Adrenal gland (tissue), 12 donors: ENCODE results near the gene SSBP2. TPM values are rescaled to one million over a fixed set of nuclear protein-coding genes. Genes with fewer than 3 reads are reported as not detected.

Experiments
- DNase-seq, 7 donors: peaks; one replicate each; pipeline ENCODE4 v3.0.0-alpha.2; 2019 to 2020
- H3K27ac ChIP-seq, 5 donors: fragments of 200-600 bp; sonication (generic) in 4 of 5; 1 replicate in 3 of 5; 2 replicates in 2 of 5; pipeline versions ENCODE4 v1.5.1 to v1.8.0; 2016 to 2020; ENCODE audit warnings: mild to moderate bottlenecking in 1 of 5
- H3K27me3 ChIP-seq: fragments of 200-600 bp; 2 replicates; pipeline ENCODE4 v1.8.0; 2021
- H3K36me3 ChIP-seq, 2 donors: fragments of 200-600 bp; replicated peaks in 1 of 2; 1 replicate in 1 of 2; 2 replicates in 1 of 2; pipeline versions ENCODE4 v1.5.1 to v1.8.0; 2018 to 2022
- H3K4me1 ChIP-seq, 2 donors: fragments of 200-600 bp; replicated peaks in 1 of 2; 1 replicate in 1 of 2; 2 replicates in 1 of 2; pipeline versions ENCODE4 v1.5.1 to v1.8.0; 2018 to 2021
- H3K4me3 ChIP-seq, 4 donors: fragments of 200-600 bp; sonication (generic) in 3 of 4; one replicate each; pipeline ENCODE4 v1.5.1; 2016 to 2018
- H3K9me3 ChIP-seq, 3 donors: fragments of 200-600 bp; sonication (generic) in 1 of 3; replicated peaks in 1 of 3; 1 replicate in 2 of 3; 2 replicates in 1 of 3; pipeline versions ENCODE4 v1.5.1 to v1.8.0; 2016 to 2021
- POLR2A ChIP-seq, 2 donors: fragments of 450-650 bp; IDR thresholded peaks; one replicate each; pipeline ENCODE4 v1.6.1; 2017; ENCODE audit warnings: antibody characterized with exemption in 2 of 2, mild to moderate bottlenecking in 2 of 2, moderate library complexity in 1 of 2
- WGBS, 4 donors: extraction: QIAGEN DNeasy Blood & Tissue Kit in 2 of 4; methylation state at CpG; one replicate each; pipeline versions ENCODE4 v1.1.5 to v1.1.7; 2013 to 2017; 5-methylcytosine and 5-hydroxymethylcytosine counted together
- intact Hi-C, 2 donors: fragments of 100-400 bp; cut with DNase I; formaldehyde crosslinking; loops; one replicate each; pipeline versions ENCODE4 v1.14.1 to v1.15.0; 2022 to 2023
- polyA plus RNA-seq, 3 donors: library from polyadenylated mRNA; stranded (reverse); fragments of 200-250 nt in 2 of 3; fragments of 350-450 nt in 1 of 3; fragmentation: Illumina TruSeq in 1 of 3; extraction: RNeasy Lipid Tissue Mini Kit (QIAGEN cat#74804) in 1 of 3; gene quantifications; one replicate each; pipeline ENCODE4 v1.2.3, GENCODE V29; 2013 to 2014
- total RNA-seq, 9 donors: library from RNA; depleted of rRNA in 4 of 9; stranded (reverse); fragments of >200 nt in 4 of 9; fragments of 120-200 nt in 1 of 9; fragmentation: NEBNext Ultra II Directional in 1 of 9; extraction: Animal tissue kit (Norgen Biotek cat#: 25700) in 1 of 9; gene quantifications; one replicate each; pipeline versions ENCODE4 v1.1.0 to v1.2.4, GENCODE V29; 2013 to 2023
- TF ChIP-seq, protein P1 (sequence below), 6 experiments: fragments of 450-650 bp in 4 of 6; fragments of 200-600 bp in 2 of 6; sonication (generic) in 1 of 6; IDR thresholded peaks; 1 replicate in 5 of 6; 2 replicates in 1 of 6; pipeline versions ENCODE4 v1.5.1 to v1.8.0; 2016 to 2021; ENCODE audit warnings: antibody characterized with exemption in 6 of 6, mild to moderate bottlenecking in 2 of 6, moderate library complexity in 1 of 6
- donor health status: healthy with polysubstance abuse.
- donor health status: Bipolar disorder and iron deficiency.
- donor health status: DM: yes; HTN: yes; CAD: no.
- donor health status: DM: no; HTN: no; CAD: no.
- donor health status: DM: no; HTN: no; CAD: no.
- donor health status: DM: yes; HTN: yes; CAD: no.

SSBP2 gene
- total and polyA plus RNA-seq, 12 donors, result 16.2 to 424 (median 25.4) TPM

DNA sequence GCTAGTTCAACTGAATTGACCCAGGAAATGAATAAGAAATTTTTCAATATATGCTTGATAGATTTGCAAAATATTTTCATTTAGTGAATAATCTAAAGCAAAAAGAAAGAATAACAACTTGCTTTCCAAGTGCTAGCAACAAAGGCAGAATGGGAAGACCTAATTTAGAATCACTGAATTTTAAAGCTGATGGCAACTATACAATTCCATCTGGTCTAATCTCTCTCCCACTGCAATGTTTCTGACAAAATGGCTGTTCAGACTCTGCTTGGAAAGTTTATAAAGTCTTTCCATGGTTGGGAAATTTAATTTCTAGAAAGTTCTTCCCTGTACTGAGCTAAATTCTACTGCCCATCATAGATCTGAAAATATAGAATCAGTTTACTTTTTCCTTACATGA lies 281.2 kb downstream of the SSBP2 start:
- Histone ChIP-seq H3K36me3 (peaks cover 0 to 13% of the 10 kb centered on the region in 2 donors), H3K4me3 (no peak overlapping the region), H3K4me1 (no peaks in the 10 kb centered on the region), H3K27ac (no peak overlapping the region), H3K9me3 (no peaks in the 10 kb centered on the region), H3K27me3 (no peaks in the 10 kb centered on the region)
- intact Hi-C loops, result no loop called here
- TF ChIP-seq, protein P1, sequence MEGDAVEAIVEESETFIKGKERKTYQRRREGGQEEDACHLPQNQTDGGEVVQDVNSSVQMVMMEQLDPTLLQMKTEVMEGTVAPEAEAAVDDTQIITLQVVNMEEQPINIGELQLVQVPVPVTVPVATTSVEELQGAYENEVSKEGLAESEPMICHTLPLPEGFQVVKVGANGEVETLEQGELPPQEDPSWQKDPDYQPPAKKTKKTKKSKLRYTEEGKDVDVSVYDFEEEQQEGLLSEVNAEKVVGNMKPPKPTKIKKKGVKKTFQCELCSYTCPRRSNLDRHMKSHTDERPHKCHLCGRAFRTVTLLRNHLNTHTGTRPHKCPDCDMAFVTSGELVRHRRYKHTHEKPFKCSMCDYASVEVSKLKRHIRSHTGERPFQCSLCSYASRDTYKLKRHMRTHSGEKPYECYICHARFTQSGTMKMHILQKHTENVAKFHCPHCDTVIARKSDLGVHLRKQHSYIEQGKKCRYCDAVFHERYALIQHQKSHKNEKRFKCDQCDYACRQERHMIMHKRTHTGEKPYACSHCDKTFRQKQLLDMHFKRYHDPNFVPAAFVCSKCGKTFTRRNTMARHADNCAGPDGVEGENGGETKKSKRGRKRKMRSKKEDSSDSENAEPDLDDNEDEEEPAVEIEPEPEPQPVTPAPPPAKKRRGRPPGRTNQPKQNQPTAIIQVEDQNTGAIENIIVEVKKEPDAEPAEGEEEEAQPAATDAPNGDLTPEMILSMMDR (IDR thresholded peaks at IDR 0.05), result no peak
- no peak for TF ChIP-seq POLR2A (IDR thresholded peaks at IDR 0.05)
- no peak for DNase-seq

DNA sequence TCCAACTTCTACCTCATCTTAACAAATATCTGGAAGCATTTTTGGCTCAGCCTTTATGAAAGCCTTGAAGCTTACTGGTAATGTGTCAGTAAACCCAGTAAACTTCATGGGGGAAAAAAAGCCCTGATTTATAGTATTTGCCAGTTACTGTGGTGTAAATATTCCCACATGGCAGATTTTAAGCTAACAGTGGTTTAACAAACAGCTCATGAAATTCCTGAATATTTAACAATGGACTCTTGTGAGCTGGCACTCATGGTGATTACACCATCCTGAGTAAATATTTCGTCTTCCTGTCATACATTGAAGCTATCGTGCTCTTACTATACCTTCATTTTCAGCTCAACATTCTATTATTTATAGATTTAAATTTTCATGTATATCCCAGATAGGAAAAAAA lies 300.0 kb downstream of the SSBP2 start:
- WGBS, 4 donors, result 84 to 93% (median 89%) methylated on average over 2 of the region's 2 CpGs
- no peak for DNase-seq
- Histone ChIP-seq H3K9me3 (no peaks in the 10 kb centered on the region), H3K4me3 (no peak overlapping the region), H3K27ac (no peak overlapping the region), H3K27me3 (no peaks in the 10 kb centered on the region), H3K36me3 (no peaks in the 10 kb centered on the region), H3K4me1 (no peaks in the 10 kb centered on the region)
- no peak for TF ChIP-seq POLR2A (IDR thresholded peaks at IDR 0.05)
- TF ChIP-seq, protein P1 (IDR thresholded peaks at IDR 0.05), result no peak
- intact Hi-C loops, result no loop called here

DNA sequence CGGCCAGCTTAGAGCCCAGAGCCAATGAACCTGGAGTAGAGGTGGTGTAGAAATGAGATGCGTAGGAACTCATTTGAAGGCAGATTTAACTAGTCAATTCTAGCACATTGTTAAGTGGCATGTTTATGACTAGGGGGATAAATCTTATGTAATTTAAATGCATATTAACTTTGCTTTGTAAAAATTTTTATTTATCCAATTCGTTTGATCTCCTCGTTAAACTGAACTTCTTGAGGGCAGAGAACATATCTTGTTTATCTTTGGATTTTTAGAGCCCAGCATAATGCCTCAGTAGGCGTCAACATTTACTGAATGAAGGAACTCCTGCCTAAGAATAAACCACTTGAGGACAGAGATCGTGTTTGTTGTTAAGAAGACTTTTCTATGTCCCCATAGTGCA lies 315.9 kb downstream of the SSBP2 start:
- TF ChIP-seq, protein P1 (IDR thresholded peaks at IDR 0.05), result no peak
- TF ChIP-seq POLR2A (IDR thresholded peaks at IDR 0.05), result no peak
- intact Hi-C loops, result no loop called here
- 92 to 96% (median 94%) methylated on average over 6 of the region's 6 CpGs for WGBS, 4 donors
- H3K4me1 ChIP-seq, result no peaks in the 10 kb centered on the region
- no peaks in the 10 kb centered on the region for H3K9me3 ChIP-seq
- H3K36me3 ChIP-seq, result no peaks in the 10 kb centered on the region
- H3K27ac ChIP-seq, result no peak overlapping the region
- no peak overlapping the region for H3K4me3 ChIP-seq
- no peaks in the 10 kb centered on the region for H3K27me3 ChIP-seq
- no peak for DNase-seq

DNA sequence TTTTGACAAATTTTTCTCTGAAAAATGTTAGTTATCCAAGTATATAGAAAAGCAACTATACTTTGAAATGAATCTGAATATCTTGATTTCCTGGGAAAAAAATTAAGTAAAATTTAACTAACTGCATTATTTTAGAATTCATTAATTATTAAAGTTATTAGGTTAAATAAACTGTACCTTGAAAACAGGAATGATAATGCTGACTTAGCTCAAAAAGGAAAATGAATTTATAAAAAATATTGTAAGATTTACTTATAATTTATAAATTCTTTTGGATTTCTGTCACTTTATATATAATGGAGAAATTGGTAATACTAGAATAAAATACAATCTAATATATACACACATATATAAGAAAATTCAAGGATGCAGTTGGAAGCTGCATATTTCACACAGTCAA lies 320.9 kb downstream of the SSBP2 start:
- Histone ChIP-seq H3K9me3 (no peaks in the 10 kb centered on the region), H3K27me3 (no peaks in the 10 kb centered on the region), H3K27ac (no peak overlapping the region), H3K4me3 (no peak overlapping the region), H3K36me3 (no peaks in the 10 kb centered on the region), H3K4me1 (no peaks in the 10 kb centered on the region)
- intact Hi-C loops, result loop anchor here (5.0 to 10.0 kb wide), 2 partner anchors 425 to 737 kb away; no protein-coding TSS in a partner anchor
- TF ChIP-seq POLR2A (IDR thresholded peaks at IDR 0.05), result no peak
- TF ChIP-seq, protein P1 (IDR thresholded peaks at IDR 0.05), result no peak
- no peak for DNase-seq
